Mucosa of stomach (tissue), 1 donor: Measurements from ENCODE around the gene CSMD2.
"Not testable (repeated sequence)": the region's sequence is repeated elsewhere in the genome, so short reads cannot be mapped to it uniquely, and the experiment has no call there.

Experiments used
- H3K27me3 ChIP-seq: one replicate; pipeline ENCODE4 v1.7.0; 2013; ENCODE audit warnings: mild to moderate bottlenecking, low read length; ENCODE audit not compliant: control insufficient read depth, insufficient read depth
- H3K36me3 ChIP-seq: one replicate; pipeline ENCODE4 v1.7.0; 2013; ENCODE audit warnings: low read length; ENCODE audit not compliant: control insufficient read depth, insufficient read depth
- H3K4me1 ChIP-seq: one replicate; pipeline ENCODE4 v1.7.0; 2013; ENCODE audit warnings: mild to moderate bottlenecking, low read length; ENCODE audit not compliant: control insufficient read depth, insufficient read depth
- H3K4me3 ChIP-seq: one replicate; pipeline ENCODE4 v1.7.0; 2013; ENCODE audit warnings: low read length
- H3K9ac ChIP-seq: one replicate; pipeline ENCODE4 v1.7.0; 2013; ENCODE audit warnings: mild to moderate bottlenecking, low read length, moderate library complexity
- H3K9me3 ChIP-seq: one replicate; pipeline ENCODE4 v1.7.0; 2013; ENCODE audit warnings: mild to moderate bottlenecking, low read length, moderate library complexity; ENCODE audit not compliant: control insufficient read depth
- donor health status: Pancreatic carcinoma.

CSMD2 gene

DNA sequence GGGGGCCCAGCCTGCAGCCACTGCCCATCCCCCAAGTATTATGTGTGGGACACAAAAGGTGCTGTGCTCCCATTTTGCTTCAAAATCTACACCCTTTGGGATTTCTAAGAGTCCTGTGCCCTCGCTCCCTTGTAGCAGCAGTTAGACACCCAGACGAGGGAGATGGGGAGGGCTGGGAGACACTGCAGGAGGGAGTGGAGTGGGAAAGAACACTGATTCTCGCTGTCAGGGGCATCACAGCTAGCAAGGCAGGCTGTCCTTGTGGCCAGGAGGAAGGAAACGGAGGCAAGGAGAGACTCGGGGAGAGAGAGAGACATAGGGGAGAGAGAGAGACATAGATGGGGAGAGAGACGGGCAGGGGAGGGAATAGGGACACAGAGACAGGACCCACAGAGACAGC is 38.5 kb downstream of the CSMD2 start:
- H3K27me3 ChIP-seq = no peaks in the 10 kb centered on the region
- H3K36me3 ChIP-seq = no peaks in the 10 kb centered on the region
- no peaks in the 10 kb centered on the region for H3K4me1 ChIP-seq
- no peaks in the 10 kb centered on the region for H3K9me3 ChIP-seq
- no peak overlapping the region for H3K4me3 ChIP-seq
- no peak overlapping the region for H3K9ac ChIP-seq

DNA sequence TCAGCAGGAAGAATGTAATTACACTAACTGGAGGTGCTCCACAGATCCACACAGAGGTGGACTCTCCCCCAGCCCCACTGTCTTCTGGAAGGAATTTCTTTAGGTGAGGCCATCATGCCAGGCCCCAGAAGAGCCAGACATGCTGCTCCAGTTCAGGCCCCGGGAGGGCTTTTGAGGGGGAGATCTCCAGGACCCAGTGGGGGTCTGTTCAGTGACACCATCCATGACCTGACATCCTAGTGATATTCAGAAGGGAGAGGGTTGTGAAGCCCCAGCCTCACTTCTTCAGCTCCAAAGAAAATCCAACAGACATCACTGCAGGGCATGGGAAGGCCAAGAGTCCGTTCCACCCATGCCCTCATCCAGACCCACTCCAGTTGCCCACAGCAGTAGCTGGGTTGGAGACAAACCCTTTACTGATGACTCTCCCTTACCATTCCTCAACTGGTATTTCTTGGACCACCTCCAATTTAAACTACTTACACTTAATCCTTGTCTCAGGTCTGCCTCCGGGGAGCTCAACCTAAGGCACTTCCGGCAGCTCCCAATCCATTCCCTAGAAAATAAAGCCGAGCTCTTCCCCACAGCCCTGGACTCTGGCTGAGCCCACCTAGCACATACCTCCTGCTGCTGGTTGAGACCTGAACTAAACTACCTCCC is 39.2 kb downstream of the CSMD2 start:
- no peaks in the 10 kb centered on the region for H3K27me3 ChIP-seq
- no peaks in the 10 kb centered on the region for H3K4me1 ChIP-seq
- no peaks in the 10 kb centered on the region for H3K36me3 ChIP-seq
- H3K4me3 ChIP-seq = no peak overlapping the region
- no peaks in the 10 kb centered on the region for H3K9me3 ChIP-seq
- no peak overlapping the region for H3K9ac ChIP-seq

DNA sequence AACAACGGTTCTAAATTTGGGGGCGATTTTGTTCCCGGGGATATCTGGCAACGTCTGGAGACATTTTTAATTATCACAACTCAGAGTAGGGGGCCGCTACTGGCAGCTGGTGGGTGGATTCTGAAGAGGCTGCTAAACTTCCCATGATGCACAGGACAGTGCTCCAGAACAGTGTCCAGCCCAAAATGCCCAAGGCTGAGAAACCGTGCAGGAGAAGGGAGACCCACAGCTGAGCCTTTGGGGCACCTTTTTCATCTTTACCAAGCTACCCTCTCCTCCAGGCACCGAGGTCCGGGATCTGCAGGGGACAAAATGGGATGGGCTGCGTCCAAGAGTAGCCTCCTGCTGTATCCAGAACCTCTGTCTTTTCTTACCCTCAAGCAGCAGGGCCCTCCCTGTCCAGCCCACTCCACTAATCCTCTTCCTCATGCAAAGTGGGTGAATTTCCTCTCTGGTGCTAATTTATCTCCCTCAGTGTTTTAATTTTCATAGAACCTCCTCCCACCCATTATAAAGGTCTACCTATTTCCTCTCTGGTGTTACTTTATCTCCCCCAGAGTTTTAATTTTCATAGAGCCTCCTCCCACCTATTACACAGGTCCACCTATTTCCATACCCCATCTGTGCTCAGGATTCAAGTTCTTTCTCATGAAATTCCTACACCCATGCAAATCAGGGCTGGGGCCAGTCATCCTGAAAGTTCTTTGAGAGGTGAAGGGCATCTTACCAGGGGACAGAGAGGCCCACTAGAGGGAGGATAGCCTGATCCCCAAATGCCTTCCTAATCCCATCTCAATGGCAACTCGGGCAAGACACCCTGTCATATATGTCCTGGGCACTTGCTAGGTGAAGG is 42.7 kb downstream of the CSMD2 start:
- no peaks in the 10 kb centered on the region for H3K27me3 ChIP-seq
- no peak overlapping the region for H3K9ac ChIP-seq
- no peak overlapping the region for H3K4me3 ChIP-seq
- no peaks in the 10 kb centered on the region for H3K36me3 ChIP-seq
- H3K9me3 ChIP-seq = no peaks in the 10 kb centered on the region
- H3K4me1 ChIP-seq = no peaks in the 10 kb centered on the region

DNA sequence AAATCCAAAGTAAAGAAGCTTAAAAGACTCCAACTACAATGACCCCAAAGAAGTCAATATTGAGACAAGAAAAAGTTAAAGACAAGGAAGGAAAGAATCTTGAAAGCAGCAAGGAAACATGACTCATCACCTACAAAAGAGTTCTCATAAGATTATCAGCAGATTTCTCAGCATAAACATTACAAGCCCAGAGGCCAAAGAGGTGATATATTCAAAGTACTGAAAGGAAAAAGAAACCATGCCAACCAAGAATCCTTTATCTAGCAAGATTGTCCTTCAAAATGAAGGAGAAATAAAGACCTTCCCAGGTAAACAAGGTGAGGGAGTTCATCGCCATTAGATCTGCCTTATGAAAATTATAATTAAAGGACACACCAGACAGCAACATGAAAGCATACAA is 49.8 kb downstream of the CSMD2 start:
- no peaks in the 10 kb centered on the region for H3K4me1 ChIP-seq
- no peaks in the 10 kb centered on the region for H3K27me3 ChIP-seq
- H3K9me3 ChIP-seq = no peaks in the 10 kb centered on the region
- H3K4me3 ChIP-seq = no peak overlapping the region
- H3K9ac ChIP-seq = no peak overlapping the region
- H3K36me3 ChIP-seq = no peaks in the 10 kb centered on the region

DNA sequence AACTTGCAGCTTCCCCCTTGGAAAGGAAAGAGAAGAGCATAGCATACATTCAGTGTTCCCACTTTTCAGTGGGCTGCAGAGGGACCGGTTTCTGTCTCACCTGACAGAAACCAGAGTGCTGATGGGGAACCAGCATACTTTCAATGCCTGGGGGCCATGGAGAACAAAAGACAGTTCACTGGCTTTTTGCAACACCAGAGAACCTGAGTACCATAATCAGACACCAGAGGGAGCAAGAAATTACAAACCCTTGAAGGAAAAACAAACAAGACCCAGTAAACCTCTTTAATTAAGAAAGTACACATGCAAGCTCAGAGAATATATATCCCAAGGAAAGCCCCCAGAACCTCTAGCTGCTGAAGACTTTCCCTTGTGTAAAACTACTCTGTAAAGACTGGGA is 51.1 kb downstream of the CSMD2 start:
- H3K9me3 ChIP-seq = no peaks in the 10 kb centered on the region
- H3K4me1 ChIP-seq = no peaks in the 10 kb centered on the region

GRCh38 chr1:34113362-34113761 is 51.7 kb downstream of the CSMD2 start:
- Histone ChIP-seq H3K36me3 (no peaks in the 10 kb centered on the region), H3K27me3 (no peaks in the 10 kb centered on the region), H3K4me3 (no peak overlapping the region), H3K9me3 (no peaks in the 10 kb centered on the region), H3K9ac (no peak overlapping the region), H3K4me1 (no peaks in the 10 kb centered on the region)

More for the DNA sequence above, 51.1 kb downstream of the CSMD2 start:
- no peak overlapping the region for H3K4me3 ChIP-seq
- H3K27me3 ChIP-seq = no peaks in the 10 kb centered on the region
- H3K36me3 ChIP-seq = no peaks in the 10 kb centered on the region
- H3K9ac ChIP-seq = no peak overlapping the region

DNA sequence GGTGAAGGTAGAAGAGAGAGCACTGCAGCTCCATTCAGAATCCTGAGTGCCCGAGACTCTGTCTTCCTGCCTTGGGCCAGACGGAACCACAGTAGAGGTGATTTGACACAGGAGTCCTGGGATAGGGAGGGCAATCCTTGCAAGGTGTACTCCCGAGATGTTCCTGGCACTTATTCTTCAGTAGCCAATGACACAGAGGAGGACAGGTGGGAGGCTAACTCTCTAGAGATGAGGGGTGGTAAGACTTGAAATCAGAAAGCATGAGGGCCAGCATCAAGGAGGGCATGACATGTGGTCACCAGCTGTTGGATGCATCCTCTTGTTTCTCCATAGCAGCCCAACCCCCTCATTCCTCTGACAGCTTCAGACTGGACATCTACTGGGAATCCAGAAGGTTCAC is 56.3 kb downstream of the CSMD2 start:
- H3K9me3 ChIP-seq = no peaks in the 10 kb centered on the region
- H3K4me1 ChIP-seq = no peaks in the 10 kb centered on the region
- H3K36me3 ChIP-seq = no peaks in the 10 kb centered on the region
- no peak overlapping the region for H3K4me3 ChIP-seq
- no peak overlapping the region for H3K9ac ChIP-seq
- H3K27me3 ChIP-seq = no peaks in the 10 kb centered on the region

DNA sequence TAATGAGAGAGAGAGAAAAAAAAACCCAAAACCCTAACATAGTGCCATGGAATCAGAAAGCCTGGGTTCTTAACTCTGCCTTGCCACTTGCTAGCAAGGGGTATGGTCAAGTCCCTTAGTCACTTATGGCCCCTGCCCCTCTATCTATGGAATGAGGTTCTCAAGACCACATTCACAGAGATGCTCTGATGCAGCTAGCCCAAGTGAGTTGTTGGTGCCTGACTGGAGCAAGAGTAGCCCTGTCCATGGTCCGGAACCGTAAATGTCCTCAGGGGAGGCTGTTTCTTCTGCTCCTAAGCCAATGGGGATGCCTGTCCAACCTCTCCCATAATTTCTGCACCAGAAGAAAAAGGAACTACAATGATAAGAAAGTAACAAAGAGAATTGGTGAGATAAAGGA is 56.8 kb downstream of the CSMD2 start:
- no peaks in the 10 kb centered on the region for H3K27me3 ChIP-seq
- H3K4me1 ChIP-seq = no peaks in the 10 kb centered on the region
- H3K4me3 ChIP-seq = no peak overlapping the region
- H3K9me3 ChIP-seq = no peaks in the 10 kb centered on the region
- no peak overlapping the region for H3K9ac ChIP-seq
- H3K36me3 ChIP-seq = no peaks in the 10 kb centered on the region

DNA sequence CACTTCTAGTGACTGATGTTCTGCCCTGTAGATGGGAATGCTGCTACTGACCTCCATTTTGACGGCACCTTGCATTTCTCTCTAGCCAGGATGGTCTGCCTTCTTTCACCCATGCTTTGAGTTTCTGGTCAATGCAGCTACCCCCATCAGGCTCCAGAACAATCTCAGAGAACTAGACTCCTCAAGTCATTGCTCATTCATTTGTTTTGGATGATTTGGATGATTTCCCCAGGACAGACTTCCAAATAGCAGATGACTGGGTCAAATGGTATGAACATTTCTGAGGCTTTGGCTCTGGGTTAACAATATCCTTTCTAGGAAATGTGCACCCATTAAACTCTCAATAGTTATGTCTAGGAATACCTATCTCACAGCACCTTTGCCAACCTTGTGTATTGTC is 63.9 kb downstream of the CSMD2 start:
- H3K27me3 ChIP-seq = no peaks in the 10 kb centered on the region
- no peaks in the 10 kb centered on the region for H3K4me1 ChIP-seq
- no peak overlapping the region for H3K4me3 ChIP-seq

GRCh38 chr1:34100332-34100731 is 64.7 kb downstream of the CSMD2 start:
- H3K4me3 ChIP-seq = no peak overlapping the region
- no peaks in the 10 kb centered on the region for H3K27me3 ChIP-seq

More for the DNA sequence above, 63.9 kb downstream of the CSMD2 start:
- Histone ChIP-seq H3K9ac (no peak overlapping the region), H3K9me3 (no peaks in the 10 kb centered on the region), H3K36me3 (no peaks in the 10 kb centered on the region)

DNA sequence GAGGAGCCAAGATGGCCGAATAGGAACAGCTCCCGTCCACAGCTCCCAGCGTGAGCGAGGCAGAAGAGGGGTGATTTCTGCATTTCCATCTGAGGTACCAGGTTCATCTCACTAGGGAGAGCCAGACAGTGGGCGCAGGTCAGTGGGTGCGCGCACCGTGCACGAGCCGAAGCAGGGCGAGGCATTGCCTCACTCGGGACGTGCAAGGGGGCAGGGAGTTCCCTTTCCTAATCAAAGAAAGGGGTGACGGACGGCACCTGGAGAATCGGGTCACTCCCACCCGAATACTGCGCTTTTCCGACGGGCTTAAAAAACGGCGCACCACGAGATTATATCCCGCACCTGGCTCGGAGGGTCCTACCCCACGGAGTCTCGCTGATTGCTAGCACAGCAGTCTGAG is 72.6 kb downstream of the CSMD2 start:
- H3K27me3 ChIP-seq, H3K9ac ChIP-seq, H3K9me3 ChIP-seq, H3K36me3 ChIP-seq, H3K4me3 ChIP-seq, H3K4me1 ChIP-seq: not testable (repeated sequence)

More at GRCh38 chr1:34100332-34100731, 64.7 kb downstream of the CSMD2 start:
- Histone ChIP-seq H3K9me3 (no peaks in the 10 kb centered on the region), H3K36me3 (no peaks in the 10 kb centered on the region), H3K9ac (no peak overlapping the region), H3K4me1 (no peaks in the 10 kb centered on the region)

- Histone ChIP-seq H3K36me3 (no peaks in the 10 kb centered on the region), H3K27me3 (no peaks in the 10 kb centered on the region), H3K9me3 (no peaks in the 10 kb centered on the region), H3K4me1 (no peaks in the 10 kb centered on the region), H3K9ac (no peak overlapping the region), H3K4me3 (no peak overlapping the region)
Measured at GRCh38 chr1:34089731-34090130, 75.3 kb downstream of the CSMD2 start.
